ENCODE measurements around the gene LILRB5. TPM values are rescaled to one million over a fixed set of nuclear protein-coding genes. Genes with fewer than 3 reads are reported as not detected.

LILRB5 gene
- total and polyA plus RNA-seq, 7 experiments from 2014 or later, result 0.08 to 1.8 (median 1.2) TPM; not detected in 3

- H3K9me3 ChIP-seq (ENCODE audit: control insufficient read depth in 2 of 3, low read length in 3 of 3), result no peaks in the 10 kb centered on the region
- Mint-ChIP-seq H3K4me1 (peaks cover 0 to 3% (median 0%) of the 10 kb centered on the region in 7 donors), H3K4me3 (no peak overlapping the region), H3K27me3 (peaks cover 0 to 11% (median 2%) of the 10 kb centered on the region in 5 donors), H3K9me3 (no peaks in the 10 kb centered on the region), H3K27ac (no peak overlapping the region), H3K36me3 (no peaks in the 10 kb centered on the region)
- ATAC-seq (no peak), DNase-seq (no peak)
- H3K27me3 ChIP-seq (ENCODE audit: control insufficient read depth in 2 of 2, insufficient read depth in 2 of 2, low read length in 2 of 2), result no peaks in the 10 kb centered on the region
- ChIA-PET POLR2A (no interaction called here), CTCF (no interaction called here)
- no peak overlapping the region for H3K4me3 ChIP-seq (ENCODE audit: low read length)
- no peaks in the 10 kb centered on the region for H3K36me3 ChIP-seq (ENCODE audit: control insufficient read depth in 2 of 3, insufficient read depth in 3 of 3, low read length in 3 of 3)
- H3K27ac ChIP-seq (ENCODE audit: low read depth, low read length), result no peak overlapping the region
- intact Hi-C loops (cut with micrococcal nuclease), result no loop called here
- H3K4me1 ChIP-seq (ENCODE audit: control insufficient read depth in 2 of 2, insufficient read depth in 2 of 2, low read length in 2 of 2), result no peaks in the 10 kb centered on the region
Observed at GRCh38 chr19:54255105-54255775, 1.8 kb downstream of the LILRB5 start.

DNA sequence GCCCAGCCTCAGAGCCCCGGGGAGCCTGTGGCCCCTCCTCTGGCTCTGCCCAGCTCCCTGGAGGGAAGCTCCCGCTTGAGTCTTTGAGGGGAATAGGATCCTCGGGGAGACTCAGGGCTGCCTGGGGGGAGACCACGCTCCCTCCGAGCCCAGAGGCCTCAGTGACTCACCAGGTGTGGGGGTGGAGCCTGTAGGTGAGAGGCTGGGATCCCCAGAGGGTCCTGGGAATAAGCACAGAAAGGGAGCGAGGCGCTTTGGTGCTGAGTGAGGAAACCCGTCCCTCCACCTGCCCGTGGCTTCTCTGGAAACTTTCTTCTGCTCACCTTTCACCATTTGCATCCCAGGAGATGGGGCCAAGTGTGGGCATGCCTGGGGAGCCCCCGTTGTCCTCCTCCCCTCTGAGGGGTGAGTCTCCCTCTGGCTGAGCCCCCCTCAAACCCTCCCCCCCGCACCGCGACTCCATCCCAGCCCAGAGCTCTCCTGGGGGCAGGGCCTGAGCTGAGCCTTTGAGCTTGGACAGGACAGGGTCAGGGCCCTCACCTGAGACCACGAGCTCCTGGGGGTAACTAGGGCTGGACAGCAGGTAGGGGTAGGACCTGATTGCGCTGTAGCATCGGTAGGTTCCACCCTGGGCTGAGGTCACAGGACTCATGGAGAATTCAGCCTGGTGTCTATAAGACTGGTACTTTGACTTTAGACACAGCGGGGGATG is 2.7 kb downstream of the LILRB5 start:
- Mint-ChIP-seq H3K27me3 (peaks cover 0 to 11% (median 3%) of the 10 kb centered on the region in 5 donors), H3K4me3 (no peak overlapping the region), H3K9me3 (no peaks in the 10 kb centered on the region), H3K4me1 (peaks cover 0 to 3% (median 0%) of the 10 kb centered on the region in 7 donors), H3K27ac (no peak overlapping the region), H3K36me3 (no peaks in the 10 kb centered on the region)
- no peak overlapping the region for H3K4me3 ChIP-seq (ENCODE audit: low read length)
- H3K4me1 ChIP-seq (ENCODE audit: control insufficient read depth in 2 of 2, insufficient read depth in 2 of 2, low read length in 2 of 2), result no peaks in the 10 kb centered on the region
- CTCF ChIA-PET, result no interaction called here
- no peak for DNase-seq
- POLR2A ChIA-PET, result no interaction called here
- H3K36me3 ChIP-seq (ENCODE audit: control insufficient read depth in 2 of 3, insufficient read depth in 3 of 3, low read length in 3 of 3), result no peaks in the 10 kb centered on the region
- no peak overlapping the region for H3K27ac ChIP-seq (ENCODE audit: low read depth, low read length)
- H3K27me3 ChIP-seq (ENCODE audit: control insufficient read depth in 2 of 2, insufficient read depth in 2 of 2, low read length in 2 of 2), result no peaks in the 10 kb centered on the region
- H3K9me3 ChIP-seq (ENCODE audit: control insufficient read depth in 2 of 3, low read length in 3 of 3), result no peaks in the 10 kb centered on the region
- no peak for ATAC-seq
- intact Hi-C loops (cut with micrococcal nuclease), result no loop called here

DNA sequence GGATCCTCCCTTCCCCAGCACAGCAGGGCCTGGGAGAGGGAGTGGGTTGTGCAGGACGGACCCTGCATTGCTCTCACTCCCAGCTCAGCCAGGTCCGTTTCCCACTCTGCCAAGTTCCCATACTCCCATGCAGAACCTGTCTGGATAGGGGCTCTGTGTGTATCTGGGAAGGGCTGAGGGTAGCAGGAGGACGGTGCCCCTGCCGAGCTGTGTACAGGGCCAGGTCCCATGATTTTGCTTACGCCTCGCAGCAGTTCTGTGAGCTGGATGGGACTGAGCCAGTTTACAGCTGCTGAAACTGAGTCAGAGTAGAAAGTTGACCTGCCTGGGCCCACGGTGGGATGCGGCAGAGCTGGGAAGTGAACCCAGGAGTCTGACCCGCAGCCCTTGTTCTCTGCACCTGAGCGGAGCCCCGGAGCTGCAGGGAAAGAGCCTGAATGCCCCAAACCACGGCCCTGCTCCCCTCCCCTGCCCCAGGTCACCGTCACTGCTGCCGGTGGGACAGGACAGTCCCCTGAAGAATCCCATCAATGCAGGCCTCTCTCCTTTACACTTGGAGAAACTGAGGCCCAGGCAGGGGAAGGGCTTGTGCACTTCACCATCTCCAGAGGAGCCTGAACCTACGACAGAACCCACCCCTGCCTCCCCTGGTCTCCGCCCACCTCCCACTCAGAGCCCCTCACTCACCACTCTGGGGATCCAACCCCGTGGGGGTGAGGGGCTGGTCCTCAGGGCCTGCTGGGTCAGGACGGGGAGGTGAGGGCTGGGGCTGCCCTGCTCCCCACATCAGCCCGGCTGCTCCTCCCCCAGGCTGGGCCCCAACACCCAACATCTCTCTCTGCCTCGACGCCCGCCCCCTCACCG is 3.5 kb downstream of the LILRB5 start:
- Histone ChIP-seq H3K27me3 (ENCODE audit: control insufficient read depth in 2 of 2, insufficient read depth in 2 of 2, low read length in 2 of 2) (no peaks in the 10 kb centered on the region), H3K4me1 (ENCODE audit: control insufficient read depth in 2 of 2, insufficient read depth in 2 of 2, low read length in 2 of 2) (no peaks in the 10 kb centered on the region), H3K36me3 (ENCODE audit: control insufficient read depth in 2 of 3, insufficient read depth in 3 of 3, low read length in 3 of 3) (no peaks in the 10 kb centered on the region), H3K27ac (ENCODE audit: low read depth, low read length) (no peak overlapping the region), H3K4me3 (ENCODE audit: low read length) (no peak overlapping the region), H3K9me3 (ENCODE audit: control insufficient read depth in 2 of 3, low read length in 3 of 3) (no peaks in the 10 kb centered on the region)
- Mint-ChIP-seq H3K27ac (no peak overlapping the region), H3K9me3 (no peaks in the 10 kb centered on the region), H3K4me1 (peaks cover 0 to 3% (median 0%) of the 10 kb centered on the region in 7 donors), H3K4me3 (no peak overlapping the region), H3K27me3 (peaks cover 0 to 11% (median 3%) of the 10 kb centered on the region in 5 donors), H3K36me3 (no peaks in the 10 kb centered on the region)
- CTCF ChIA-PET, result interaction anchor here (1.0 kb wide), 1 partner anchor 12 kb away, joined by 3 read pairs; no protein-coding TSS in a partner anchor
- no peak for DNase-seq
- POLR2A ChIA-PET, result no interaction called here
- intact Hi-C loops (cut with micrococcal nuclease), result no loop called here
- no peak for ATAC-seq

DNA sequence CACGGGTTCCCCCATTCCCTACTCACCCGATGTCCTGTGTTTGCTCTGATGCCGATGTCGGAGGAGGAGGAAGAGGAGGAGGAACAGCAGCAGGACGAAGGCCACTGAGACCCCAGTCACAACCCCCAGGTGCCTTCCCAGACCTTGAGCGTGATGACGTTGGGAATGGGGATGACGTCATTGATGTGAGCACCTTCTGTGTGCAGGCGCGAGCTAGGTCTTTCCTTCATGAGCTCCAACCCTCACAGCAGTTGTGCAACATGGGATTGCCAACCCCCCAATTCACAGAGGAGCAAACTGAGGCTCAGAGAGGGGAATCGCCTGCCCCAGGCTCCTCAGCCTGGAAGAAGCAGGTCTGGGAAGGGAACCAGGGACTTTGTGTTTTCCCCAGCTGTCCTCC is 4.2 kb downstream of the LILRB5 start:
- H3K4me3 ChIP-seq (ENCODE audit: low read length), result no peak overlapping the region
- H3K36me3 Mint-ChIP-seq, result no peaks in the 10 kb centered on the region
- ChIA-PET CTCF (interaction anchor here (1.0 kb wide), 1 partner anchor 13 kb away, joined by 3 read pairs; no protein-coding TSS in a partner anchor), POLR2A (no interaction called here)
- no peak overlapping the region for H3K27ac ChIP-seq (ENCODE audit: low read depth, low read length)
- H3K9me3 ChIP-seq (ENCODE audit: control insufficient read depth in 2 of 3, low read length in 3 of 3), result no peaks in the 10 kb centered on the region
- ATAC-seq (no peak), DNase-seq (no peak)
- intact Hi-C loops (cut with micrococcal nuclease), result no loop called here
- H3K4me3 Mint-ChIP-seq, result no peak overlapping the region
- peaks cover 0 to 3% of the 10 kb centered on the region in 2 donors for H3K4me1 ChIP-seq (ENCODE audit: control insufficient read depth in 2 of 2, insufficient read depth in 2 of 2, low read length in 2 of 2)
- H3K27me3 Mint-ChIP-seq, result peaks cover 0 to 11% (median 3%) of the 10 kb centered on the region in 5 donors
- H3K27me3 ChIP-seq (ENCODE audit: control insufficient read depth in 2 of 2, insufficient read depth in 2 of 2, low read length in 2 of 2), result no peaks in the 10 kb centered on the region
- H3K4me1 Mint-ChIP-seq, result peaks cover 3 to 8% (median 6%) of the 10 kb centered on the region in 7 donors
- no peaks in the 10 kb centered on the region for H3K36me3 ChIP-seq (ENCODE audit: control insufficient read depth in 2 of 3, insufficient read depth in 3 of 3, low read length in 3 of 3)
- H3K27ac Mint-ChIP-seq, result no peak overlapping the region
- H3K9me3 Mint-ChIP-seq, result no peaks in the 10 kb centered on the region

- Histone ChIP-seq H3K36me3 (ENCODE audit: control insufficient read depth in 2 of 3, insufficient read depth in 3 of 3, low read length in 3 of 3) (no peaks in the 10 kb centered on the region), H3K27ac (ENCODE audit: low read depth, low read length) (no peak overlapping the region), H3K27me3 (ENCODE audit: control insufficient read depth in 2 of 2, insufficient read depth in 2 of 2, low read length in 2 of 2) (no peaks in the 10 kb centered on the region), H3K9me3 (ENCODE audit: control insufficient read depth in 2 of 3, low read length in 3 of 3) (no peaks in the 10 kb centered on the region), H3K4me1 (ENCODE audit: control insufficient read depth in 2 of 2, insufficient read depth in 2 of 2, low read length in 2 of 2) (peaks cover 0 to 9% of the 10 kb centered on the region in 2 donors), H3K4me3 (ENCODE audit: low read length) (no peak overlapping the region)
- no peak overlapping the region for H3K27ac Mint-ChIP-seq
- ATAC-seq (no peak), DNase-seq (no peak)
- H3K9me3 Mint-ChIP-seq, result no peaks in the 10 kb centered on the region
- peaks cover 7 to 12% (median 11%) of the 10 kb centered on the region in 7 donors for H3K4me1 Mint-ChIP-seq
- H3K4me3 Mint-ChIP-seq, result no peak overlapping the region
- H3K27me3 Mint-ChIP-seq, result peaks cover 0 to 11% (median 3%) of the 10 kb centered on the region in 5 donors
- ChIA-PET CTCF (interaction anchor here (1.0 kb wide), 1 partner anchor 14 kb away, joined by 3 read pairs; no protein-coding TSS in a partner anchor), POLR2A (no interaction called here)
- no peaks in the 10 kb centered on the region for H3K36me3 Mint-ChIP-seq
- intact Hi-C loops (cut with micrococcal nuclease), result no loop called here
Observed at GRCh38 chr19:54252243-54252642, 4.8 kb downstream of the LILRB5 start.

DNA sequence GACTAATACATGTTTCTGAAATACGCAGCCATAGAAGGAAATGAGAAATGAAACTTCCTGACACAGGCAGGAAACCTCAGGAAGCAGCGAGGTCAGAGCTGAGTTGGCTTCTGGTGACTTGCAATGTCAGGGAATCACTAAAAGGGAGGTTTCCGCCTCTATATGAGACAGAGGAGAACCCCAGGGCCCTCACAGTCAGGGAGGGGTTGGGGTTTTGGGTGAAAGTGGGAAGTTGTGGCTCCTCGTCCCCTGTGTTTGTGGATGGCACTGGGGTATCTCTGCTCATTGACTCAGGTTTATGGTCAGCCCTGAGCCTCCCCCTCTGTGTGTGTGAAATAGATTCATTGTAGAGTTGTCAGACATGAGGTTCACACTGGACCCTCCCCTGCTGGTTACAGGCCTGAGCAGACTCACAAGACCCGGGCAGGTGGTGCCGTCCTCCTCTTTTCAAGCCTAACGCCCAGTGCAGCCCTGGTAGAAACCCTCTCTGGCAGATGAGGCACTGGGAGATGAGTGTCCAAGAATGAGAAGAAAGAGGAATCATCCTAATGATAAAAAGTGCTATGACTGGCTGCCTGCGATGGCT is 9.0 kb downstream of the LILRB5 start:
- ATAC-seq (peak; percentile 91), DNase-seq (peak in 1 of 9 donors; percentile 10)
- Histone ChIP-seq H3K9me3 (ENCODE audit: control insufficient read depth in 2 of 3, low read length in 3 of 3) (no peaks in the 10 kb centered on the region), H3K27ac (ENCODE audit: low read depth, low read length) (no peak overlapping the region), H3K36me3 (ENCODE audit: control insufficient read depth in 2 of 3, insufficient read depth in 3 of 3, low read length in 3 of 3) (no peaks in the 10 kb centered on the region), H3K4me1 (ENCODE audit: control insufficient read depth in 2 of 2, insufficient read depth in 2 of 2, low read length in 2 of 2) (peaks cover 0 to 9% of the 10 kb centered on the region in 2 donors), H3K27me3 (ENCODE audit: control insufficient read depth in 2 of 2, insufficient read depth in 2 of 2, low read length in 2 of 2) (no peaks in the 10 kb centered on the region), H3K4me3 (ENCODE audit: low read length) (no peak overlapping the region)
- H3K27me3 Mint-ChIP-seq, result peaks cover 0 to 6% (median 0%) of the 10 kb centered on the region in 5 donors
- CTCF ChIA-PET, result no interaction called here
- H3K27ac Mint-ChIP-seq, result peak overlapping the region in 7 of 9 donors; percentile 1 to 55 (median 15)
- peaks cover 7 to 11% (median 10%) of the 10 kb centered on the region in 7 donors for H3K4me1 Mint-ChIP-seq
- intact Hi-C loops (cut with micrococcal nuclease), result no loop called here
- no peaks in the 10 kb centered on the region for H3K36me3 Mint-ChIP-seq
- peak overlapping the region in 8 of 10 donors; percentile 14 to 65 (median 47) for H3K4me3 Mint-ChIP-seq
- POLR2A ChIA-PET, result no interaction called here
- H3K9me3 Mint-ChIP-seq, result no peaks in the 10 kb centered on the region
